SKM-1 treated with dmso at 0.1 percent for 144 hours (cell line): ENCODE measurements around the gene ZNF14.
"Not testable (repeated sequence)": the region's sequence is repeated elsewhere in the genome, so short reads cannot be mapped to it uniquely, and the experiment has no call there.

ENCODE experiments used
- DNase-seq: peaks from one replicate; lab custom pipeline; 2025; ENCODE audit not compliant: unreplicated experiment; lab: John Stamatoyannopoulos, UW

Gene ZNF14

DNA sequence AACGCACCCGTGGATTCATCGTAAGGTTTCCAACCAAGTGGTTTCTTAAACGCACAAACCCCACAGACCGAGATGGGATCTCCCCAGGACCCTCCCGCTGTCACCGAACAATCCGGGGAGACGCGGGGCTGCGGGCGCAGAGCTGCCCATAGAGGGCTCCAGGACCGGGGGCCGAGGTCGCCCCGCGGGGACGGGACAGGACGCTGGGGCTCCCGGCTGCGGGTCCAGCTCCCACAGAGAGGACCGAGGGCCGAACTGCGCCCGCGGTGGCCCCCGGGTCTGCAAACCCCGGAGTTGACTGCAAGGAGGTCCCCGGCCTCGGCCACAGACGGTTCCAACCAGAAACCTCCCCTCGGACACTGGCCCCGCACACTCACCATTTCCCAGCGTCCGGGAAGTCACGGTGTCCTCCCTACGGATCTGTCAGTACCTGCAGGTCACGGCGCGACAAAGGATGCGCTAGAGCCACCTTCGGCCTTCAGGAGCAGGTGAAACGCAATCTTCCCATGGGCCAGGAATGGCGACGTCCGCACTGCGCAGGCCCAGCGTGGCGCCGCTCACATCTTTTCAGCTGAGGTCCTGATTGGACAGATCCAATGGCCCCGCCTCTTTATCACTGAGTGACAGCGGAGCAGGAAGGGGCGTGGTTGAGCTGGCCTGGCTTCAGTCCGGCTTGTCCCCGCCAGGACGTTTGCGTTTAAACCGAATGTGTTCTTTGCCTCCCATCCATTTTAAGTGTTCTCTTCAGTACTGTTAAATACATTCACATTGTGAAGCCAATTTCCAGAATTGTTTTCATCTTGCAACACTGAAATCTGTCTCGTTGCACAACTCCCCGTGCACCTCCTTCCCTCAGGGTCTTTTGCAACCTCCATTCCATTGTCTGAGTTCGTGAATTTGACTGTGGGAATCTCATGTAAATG lies at the start of gene ZNF14:
Gene ZNF14, minus strand, starts transcription at position 534 of the 923 bp plus-strand sequence. Its CDS starts 154 bp downstream, at position 380.
- DNase-seq = peak; percentile 96

DNA sequence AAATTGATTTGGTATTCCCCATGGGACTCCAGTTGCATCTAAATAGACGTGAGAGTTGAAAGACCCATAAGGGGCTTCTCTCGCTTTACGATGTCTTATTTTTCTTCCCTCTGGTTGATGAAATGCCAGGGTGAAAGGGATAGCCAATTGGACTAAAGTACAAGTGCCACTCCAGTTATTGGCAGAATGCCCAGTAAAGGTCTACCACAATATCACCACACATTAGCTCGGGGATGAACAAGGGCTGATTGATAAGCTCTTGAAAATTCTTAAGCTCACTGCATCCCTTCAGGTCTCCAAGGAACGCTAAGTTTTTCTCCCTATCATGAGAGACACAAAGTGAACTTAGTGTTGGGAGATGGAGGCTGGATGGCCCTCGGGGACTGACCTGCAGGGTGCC lies 48.9 kb upstream of the ZNF14 start:
- not testable (repeated sequence) for DNase-seq

DNA sequence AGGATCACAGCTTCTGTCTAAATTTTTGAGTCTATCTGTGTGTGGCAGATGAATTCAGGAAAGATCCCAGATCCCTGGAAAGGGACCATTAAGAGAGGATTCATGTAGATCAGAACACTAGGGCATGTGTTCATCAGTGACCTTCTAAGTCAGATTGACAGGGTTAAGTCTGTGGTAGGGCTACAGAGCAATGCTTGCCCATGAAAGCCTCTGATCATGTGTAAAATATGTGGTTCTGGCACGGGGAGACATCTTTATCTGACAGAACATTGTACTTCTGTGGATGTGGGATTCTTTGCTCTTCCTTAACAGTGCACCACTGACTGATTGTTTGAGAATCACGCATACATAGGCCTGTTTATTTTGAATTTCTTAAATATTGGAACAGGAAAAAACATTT lies 45.8 kb upstream of the ZNF14 start:
- DNase-seq = no peak

DNA sequence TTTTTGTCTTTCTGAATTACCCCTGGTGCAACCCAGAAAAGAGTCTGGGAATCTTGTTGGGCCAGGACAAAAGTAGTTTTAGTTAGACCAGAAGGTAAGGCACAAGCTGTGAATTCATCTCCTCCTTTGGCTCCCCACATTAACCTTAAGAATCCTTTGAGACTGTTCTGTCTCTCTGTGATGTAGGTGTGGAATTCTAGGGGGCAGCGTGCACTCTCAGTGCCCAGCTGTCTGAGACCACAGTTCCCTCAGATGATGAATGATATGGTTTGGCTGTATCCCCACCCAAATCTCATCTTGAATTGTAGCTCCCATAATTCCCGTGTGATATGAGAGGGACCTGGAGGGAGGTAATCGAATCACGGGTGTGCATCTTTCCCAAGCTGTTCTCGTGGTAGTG lies 44.8 kb upstream of the ZNF14 start:
- DNase-seq = no peak

DNA sequence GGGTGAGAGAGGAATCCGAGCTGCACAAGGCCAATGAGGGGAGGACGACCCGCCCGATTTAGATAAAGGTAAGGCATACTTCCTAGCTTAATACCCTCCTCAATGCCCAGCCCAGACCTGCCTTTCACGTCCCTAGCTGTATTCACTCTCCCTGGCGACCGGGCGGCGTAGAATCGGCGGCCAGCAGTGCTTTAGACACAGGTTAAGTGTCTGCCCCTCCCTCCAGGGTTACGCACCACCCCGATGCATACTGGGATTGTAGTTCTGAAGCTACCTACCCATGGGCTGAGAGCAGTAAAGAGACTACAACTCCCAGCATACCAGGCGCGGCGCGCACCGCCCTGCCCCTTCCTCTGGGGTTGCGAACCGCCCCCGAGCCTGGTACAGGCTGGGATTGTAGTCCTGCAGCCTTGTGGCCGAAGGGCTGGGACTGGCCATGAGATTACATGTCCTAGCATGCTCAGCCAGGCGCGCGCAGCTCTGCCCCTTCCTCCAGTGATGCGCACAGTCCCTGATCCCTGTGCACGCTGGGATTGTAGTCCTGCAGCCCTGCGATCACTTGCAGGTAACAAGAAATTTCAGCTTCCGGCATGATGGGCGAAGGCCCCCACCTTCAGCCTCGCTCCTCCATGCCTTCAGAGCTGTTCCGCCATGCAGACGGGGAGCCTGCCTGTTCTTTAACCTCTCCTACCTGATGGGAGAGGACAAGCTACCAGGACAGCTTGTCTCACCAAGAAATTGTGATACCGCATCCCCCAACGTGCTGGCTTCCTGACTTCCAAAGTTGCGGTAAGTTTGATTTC lies 43.5 kb upstream of the ZNF14 start:
- DNase-seq = peak; percentile 98

DNA sequence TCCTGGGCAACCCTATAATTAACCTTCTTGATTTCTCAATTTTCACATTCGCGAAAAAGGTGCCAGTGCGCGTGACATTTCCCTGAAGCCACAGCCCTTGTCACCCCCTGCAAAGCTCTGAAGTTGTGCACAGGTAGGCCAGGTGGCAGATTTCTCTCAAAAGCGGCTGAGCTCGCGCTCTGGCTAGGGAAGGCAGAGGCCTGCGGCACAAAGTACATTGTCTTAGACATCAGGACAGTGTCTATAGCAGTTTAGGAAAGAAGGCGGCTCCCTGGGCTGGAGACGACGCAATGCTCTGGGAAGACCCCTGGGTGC lies 42.9 kb upstream of the ZNF14 start:
- DNase-seq = no peak

DNA sequence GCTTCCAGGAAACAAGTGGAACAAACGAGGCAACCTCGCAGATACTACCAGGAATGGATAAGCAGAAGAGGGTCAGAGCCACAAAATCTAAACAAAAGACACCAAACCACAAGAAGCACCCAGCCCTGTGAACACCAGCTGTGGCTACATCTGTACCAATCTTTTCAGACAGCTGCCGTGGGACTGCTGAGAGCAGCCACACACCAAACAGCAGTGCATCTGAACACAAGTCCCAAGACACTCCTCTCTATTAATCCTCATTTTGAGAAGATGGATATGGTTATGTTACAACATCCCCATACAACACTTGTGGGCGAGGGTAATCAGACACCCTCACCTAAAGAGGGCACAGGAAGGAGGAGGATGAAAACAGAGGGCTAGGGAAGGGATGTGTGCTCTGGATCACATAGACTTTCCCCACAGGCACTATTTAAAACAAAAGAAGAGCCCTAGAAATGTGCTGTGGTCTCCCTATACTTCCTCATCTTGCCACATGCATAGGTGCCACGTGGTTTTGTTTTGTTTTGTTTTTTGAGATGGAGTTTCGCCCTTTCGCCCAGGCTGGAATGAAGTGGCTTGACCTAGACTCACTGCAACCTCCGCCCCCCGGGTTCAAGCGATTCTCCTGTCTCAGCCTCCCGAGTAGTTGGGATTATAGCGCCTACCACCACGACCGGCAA lies 41.6 kb upstream of the ZNF14 start:
- no peak for DNase-seq

DNA sequence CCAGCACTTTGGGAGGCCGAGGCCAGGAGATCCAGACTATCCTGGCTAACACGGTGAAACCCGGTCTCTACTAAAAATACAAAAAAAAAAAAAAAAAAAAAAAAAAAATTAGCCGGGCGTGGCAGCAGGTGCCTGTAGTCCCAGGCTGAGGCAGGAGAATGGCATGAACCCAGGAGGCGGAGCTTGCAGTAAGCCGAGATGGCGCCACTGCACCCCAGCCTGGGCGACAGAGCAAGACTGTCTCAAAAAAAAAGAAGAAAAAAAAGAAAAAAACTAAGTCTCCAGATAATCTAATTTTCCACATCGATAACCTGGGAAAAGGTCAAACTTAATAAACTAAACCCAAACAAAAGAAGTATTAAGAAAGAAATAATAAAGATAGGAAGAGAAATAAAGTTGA lies 39.1 kb upstream of the ZNF14 start:
- not testable (repeated sequence) for DNase-seq

DNA sequence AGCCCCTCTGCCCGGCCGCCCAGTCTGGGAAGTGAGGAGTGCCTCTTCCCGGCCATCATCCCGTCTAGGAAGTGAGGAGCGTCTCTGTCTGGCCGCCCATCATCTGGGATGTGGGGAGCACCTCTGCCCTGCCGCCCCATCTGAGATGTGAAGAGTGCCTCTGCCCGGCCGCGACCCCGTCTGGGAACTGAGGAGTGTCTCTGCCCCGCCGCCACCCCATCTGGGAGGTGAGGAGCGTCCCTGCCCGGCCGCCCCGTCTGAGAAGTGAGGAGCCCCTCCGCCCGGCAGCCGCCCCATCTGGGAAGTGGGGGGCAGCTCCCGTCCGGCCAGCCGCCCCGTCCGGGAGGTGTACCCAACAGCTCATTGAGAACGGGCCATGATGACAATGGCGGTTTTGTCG lies 37.1 kb upstream of the ZNF14 start:
- DNase-seq = not testable (repeated sequence)

DNA sequence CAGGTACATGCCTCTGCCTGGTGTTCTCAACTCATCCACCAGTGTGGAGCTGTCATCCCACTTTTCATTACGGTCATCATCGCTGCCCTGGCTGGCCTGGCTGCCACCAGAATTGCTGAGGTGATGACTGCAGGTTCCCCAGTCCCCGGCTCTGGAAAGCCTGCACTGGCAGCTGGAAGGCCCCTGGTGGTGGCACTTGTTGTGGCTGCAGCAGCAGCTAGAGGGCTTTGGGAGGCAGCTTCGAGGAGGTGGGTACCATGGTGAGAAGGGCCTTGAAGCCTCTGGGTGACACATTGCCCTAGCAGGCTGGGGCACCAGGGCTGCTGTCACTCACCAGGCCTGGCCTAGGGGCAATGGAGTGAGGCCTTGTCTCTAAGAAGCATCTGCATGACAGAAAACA lies 25.3 kb upstream of the ZNF14 start:
- no peak for DNase-seq

DNA sequence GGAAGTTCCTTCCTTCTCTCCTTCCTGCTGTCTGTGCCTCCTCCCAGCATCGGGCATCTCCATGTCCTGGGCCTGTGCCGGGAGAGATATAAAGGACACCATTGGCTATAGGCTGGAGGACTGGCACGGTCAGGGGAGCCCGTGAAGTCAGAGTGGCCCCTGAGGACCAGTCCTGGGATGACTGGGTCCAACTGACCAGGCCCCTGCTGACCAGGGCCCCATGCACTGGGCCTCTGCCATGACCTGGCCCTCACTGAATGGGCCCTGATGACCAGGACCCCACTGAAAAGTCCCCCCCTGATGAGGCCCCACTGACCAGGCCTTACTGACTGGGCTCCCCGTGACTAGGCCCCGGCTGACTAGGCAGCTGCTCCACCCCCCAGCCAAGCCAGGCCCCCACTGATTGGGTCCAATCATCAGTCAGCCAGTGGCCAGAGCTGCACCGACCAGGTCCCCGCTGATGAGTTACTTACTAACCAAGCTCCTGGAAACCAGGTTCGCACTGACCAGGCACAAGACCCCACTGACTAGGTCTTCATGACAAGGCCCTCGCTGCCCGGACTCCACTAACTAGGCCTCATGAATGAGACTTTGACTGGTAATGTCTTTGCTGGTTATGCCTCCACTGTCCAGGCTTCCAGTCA lies 20.0 kb upstream of the ZNF14 start:
- no peak for DNase-seq

DNA sequence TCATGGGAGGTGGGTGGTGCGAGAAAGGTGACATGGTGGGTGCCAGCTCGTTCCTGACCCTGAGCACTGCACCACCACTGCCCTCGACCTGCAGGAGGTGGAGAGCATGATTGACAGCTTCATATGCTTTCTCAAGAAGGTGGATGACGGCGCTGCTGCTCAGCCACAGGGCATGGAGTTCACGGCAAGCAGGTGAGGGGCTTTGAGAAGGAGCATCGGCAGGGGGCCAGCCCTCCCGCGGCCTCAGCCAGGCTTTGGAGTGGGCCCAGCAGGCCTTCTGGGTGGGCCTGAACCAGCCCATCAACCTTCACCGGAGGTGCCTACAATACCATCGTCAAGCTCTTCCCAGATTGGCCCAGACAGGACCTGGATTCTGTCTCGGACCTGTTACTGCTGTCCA lies 18.9 kb upstream of the ZNF14 start:
- DNase-seq = no peak

DNA sequence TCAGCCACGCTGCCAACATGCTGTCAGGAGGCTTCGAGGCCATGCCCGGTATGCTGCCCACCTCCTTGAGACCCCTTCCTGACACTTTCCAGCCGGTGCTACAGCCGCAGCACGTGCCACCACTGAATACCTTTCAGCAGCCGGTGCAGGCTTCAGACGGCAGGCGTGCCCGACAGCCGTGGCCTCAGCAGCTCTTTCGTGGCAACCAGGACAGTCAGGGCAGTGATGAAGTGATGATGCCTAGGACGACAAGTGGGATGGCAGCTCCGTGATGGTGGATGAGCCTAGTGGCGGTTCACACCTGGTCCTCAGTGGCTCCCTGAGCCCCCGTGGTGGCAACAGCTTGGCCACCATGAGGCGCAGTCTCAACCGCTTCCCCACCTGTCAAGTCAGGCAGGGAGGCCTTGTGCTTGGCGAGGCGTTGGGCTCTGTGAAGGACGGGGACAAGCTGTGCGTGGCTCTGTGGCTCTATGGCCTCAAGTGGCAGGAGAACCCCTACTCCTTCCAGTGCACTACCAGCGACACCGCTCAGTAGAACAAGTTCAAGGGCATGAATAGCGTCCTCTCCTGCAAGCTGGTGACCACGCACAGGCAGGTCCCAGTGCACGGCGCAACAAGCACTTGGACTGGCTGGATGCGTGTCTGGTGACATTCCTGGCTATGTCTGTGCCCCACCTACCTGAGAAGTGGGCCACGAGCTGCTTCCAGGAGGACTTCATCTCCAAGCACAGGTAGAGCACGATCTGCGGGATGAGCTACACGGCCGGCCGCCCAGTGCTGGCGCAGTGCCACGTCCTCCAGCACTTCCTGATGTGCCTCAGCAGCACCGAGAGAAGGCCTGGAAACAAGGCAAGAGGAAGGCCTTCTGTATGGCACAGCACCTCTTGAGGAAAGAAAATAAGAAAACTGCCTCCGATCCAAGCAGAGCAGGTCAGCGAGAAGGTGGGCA lies 18.2 kb upstream of the ZNF14 start:
- no peak for DNase-seq

DNA sequence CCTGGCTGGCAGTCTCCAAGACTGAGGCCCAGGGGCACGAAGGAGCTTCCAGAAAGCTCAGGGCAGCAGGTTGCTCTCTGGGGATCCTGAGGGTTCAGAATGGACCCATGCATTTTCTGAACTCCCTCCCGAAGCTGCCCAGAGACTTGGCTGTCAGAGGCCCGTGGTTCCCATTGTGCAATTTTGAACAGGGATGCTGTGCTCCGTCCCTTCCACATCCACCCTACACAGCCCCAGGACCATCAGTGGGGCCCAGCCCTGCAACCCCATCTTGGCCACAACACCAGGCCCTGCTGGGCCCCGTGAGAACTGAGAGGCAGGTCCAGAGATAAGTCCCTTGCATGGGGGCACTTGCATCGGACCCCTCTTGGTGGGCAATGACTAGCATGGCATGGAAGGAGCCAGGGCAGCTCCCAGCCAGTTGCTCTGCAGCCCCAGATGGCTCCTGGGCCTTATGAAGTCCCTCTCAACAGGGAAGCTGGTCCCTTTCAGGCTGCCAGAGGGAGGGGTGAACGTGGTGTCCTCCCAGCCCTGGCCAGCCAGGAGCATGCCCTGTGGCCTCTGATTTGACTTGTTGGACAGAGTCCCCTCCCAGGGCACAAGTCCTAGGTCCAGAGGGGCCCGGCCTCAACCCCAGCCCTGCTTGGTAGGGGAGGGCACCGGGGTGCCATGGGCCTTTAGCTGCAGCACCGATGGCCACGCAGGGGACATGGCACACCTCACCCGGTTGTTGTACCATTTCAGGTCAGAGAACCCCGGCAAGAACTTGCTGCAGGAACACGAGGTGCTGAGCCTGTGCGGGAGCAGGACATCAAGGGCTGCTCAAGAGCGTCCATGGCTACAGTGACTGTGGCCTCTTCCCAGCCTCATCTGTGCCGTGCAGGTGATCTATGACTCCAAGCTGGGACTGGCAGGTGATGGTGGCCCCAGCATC lies 17.3 kb upstream of the ZNF14 start:
- DNase-seq = no peak

DNA sequence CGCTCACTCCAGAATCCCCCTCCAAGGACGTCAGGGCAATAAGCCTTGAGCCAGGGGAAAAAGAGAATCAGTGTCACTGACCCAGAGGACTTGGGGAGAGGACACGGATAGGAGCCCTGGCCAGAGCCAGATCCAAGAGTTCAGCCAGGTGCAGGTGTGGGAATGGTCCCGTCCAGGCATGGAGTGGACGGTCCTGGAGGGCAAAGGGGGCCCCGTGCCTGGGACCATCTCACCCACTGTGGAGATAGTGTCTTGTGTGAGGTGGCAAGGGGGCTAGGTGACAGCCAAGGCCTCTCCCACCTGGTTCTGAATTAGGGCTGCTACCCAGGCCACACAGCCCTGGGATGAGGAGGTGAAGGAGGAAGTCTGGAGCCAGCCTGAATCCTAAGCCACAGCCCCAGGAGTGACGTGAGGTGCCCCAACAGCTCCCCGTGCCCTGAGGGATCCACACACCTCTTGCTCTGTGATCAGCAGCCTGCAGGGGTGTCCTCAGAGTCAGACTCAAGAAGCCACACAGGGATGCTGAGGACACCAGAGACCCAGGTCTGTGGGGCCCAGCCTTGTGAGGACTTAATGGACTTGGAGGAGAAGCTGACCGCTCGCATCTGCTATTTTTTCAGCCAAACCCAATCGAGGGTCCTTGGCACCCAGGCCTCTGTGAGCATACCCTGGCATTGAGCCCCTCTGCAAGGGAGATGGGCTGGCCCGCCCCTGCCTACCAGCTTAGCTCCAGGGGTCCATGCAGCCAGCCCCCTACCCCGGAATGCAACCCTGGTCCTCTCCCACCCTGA lies 16.4 kb upstream of the ZNF14 start:
- no peak for DNase-seq

DNA sequence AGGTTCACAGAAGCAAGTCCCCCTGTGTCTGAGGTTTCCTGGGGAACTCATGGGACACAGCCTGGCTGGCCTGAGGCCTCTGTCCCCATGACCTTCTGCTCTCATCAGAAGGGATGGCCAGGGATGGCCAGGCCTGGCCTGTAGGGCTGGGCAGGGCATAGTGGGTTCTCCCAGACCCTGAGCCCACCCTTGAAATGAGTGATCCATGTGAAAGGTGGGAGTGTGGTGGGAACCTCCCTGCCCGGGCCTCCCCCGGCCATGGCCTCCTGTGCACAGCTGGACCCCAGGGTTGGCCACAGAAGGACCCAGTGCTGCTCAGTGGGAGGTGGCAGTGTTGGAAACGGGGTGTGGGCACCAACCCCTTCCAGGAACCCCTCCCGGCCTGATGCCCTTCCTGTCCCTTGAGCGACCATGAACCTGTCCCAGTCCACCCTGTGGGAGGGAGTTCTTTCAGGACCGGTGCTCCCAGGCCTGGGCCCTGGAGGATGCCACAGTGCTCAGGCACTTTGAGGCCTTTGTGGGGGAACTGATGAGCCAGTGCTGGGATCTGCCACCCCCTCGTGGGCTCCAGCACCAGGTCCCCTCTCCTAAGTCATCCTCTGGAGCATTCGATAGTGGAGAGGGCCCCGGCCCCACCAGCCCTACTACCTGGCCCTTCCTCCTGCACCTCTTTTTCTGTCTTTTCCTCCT lies 15.5 kb upstream of the ZNF14 start:
- no peak for DNase-seq

DNA sequence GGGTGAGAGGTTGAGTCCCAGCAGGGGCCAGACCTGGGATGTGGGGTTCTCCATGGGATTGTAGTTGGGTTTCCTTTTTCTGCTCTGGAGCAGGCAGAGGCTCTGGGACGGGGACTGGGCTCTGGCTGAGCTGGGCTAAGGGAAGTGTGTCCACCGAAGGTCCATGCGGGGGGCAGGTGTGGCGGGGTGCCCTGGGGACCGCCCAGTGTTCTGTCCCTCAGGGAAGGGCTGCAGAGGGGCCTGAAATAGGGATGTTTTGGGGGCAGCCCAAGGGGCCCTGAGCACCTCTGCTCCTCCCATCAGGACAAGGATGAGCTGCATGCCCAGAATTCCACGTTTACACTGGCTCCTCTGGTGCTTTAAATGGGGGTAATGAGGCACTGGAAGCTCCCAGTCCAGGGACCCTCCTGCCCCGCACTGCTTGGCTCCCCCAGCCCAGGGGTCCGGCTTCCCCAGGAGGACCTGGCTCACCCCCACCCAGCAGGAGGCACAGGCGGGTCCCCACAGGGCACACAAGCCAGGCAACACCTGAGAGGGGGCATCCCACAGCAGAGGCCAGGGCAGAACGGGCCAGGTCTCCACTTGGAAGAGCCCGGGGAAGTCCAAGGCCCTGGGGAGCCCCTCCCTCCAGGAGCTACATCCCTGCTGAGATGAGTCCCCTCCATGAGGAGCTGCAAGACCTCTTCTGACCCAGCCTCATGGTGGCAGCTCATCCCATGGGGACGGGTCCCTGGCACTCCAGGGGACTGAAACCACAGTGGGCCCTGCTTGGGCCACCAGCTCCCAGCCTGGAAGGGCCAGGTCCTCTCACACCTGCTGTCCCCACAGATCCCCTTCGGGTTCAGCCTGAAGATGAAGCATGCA lies 14.7 kb upstream of the ZNF14 start:
- DNase-seq = no peak
